Heart left ventricle (tissue), 13 donors: ENCODE results near the gene DYNLT4.
A peak's percentile ranks its signal among the peaks of the same experiment; 100 is the strongest.

ENCODE experiments used
- CTCF ChIP-seq, 12 donors: fragments of 200-600 bp; sonication (generic) in 4 of 12; IDR thresholded peaks; one replicate each; pipeline versions ENCODE4 v1.5.0 to v1.8.0; 2018 to 2022; ENCODE audit warnings: antibody characterized with exemption in 12 of 12, mild to moderate bottlenecking in 5 of 12
- POLR2A ChIP-seq, 2 donors: fragments of 450-650 bp; IDR thresholded peaks; one replicate each; pipeline ENCODE4 v1.6.1; 2017; ENCODE audit warnings: antibody characterized with exemption in 2 of 2, mild to moderate bottlenecking in 2 of 2, moderate library complexity in 2 of 2
- donor health status: ischemic (EF 13 %, LVEDD 7.1; RV severe dilation, severe dysfunction).
- donor health status: DM: no; HTN: yes; CAD: no.
- donor health status: DM: no; HTN: no; CAD: no.
- donor health status: ischemic (EF 25% LVEDD 6.9; RV normal size, moderate dysfunction).
- donor health status: ischemic (EF 25% LVEDD 5.7; RV mildly dilated, moderate dysfunction).
- donor health status: ischemic (EF 35%, LVEDD 5.7; RV mildly dilated, moderate dysfunction).
- donor health status: nonischemic (EF 11% LVEDD 7.7; RV severe dilation, severe dysfunction).
- donor health status: DM: yes; HTN: yes; CAD: no.
- donor health status: PGD.
- donor health status: ischemic (EF 29% LVEDD 5.4; RV normal size, mild dysfunction).
- donor health status: nonischemic (EF 23%, LVEDD 6.1; RV moderate dilation, normal function).

- TF ChIP-seq POLR2A (IDR thresholded peaks at IDR 0.05) (no peak), CTCF (IDR thresholded peaks at IDR 0.05) (peak in 1 of 12 donors; percentile 11)
Observed at GRCh38 chr1:44820328-44821239, 13.4 kb upstream of the DYNLT4 start.
